Progenitor cell of endocrine pancreas (in vitro differentiated cells): ENCODE results near the gene GNPAT. TPM values are rescaled to one million over a fixed set of nuclear protein-coding genes. Genes with fewer than 3 reads are reported as not detected.

Experiments
- DNase-seq: peaks from one replicate; pipeline ENCODE4 v3.0.0; 2021; ENCODE audit warnings: low spot score; ENCODE audit not compliant: unreplicated experiment
- H3K27ac Mint-ChIP-seq: 2 replicates; pipeline ENCODE4 v1.8.0; 2021; ENCODE audit warnings: mild to moderate bottlenecking, moderate library complexity, mixed read lengths
- H3K27me3 Mint-ChIP-seq: 2 replicates; pipeline ENCODE4 v1.8.0; 2021; ENCODE audit warnings: mixed read lengths
- H3K36me3 Mint-ChIP-seq: 2 replicates; pipeline ENCODE4 v1.8.0; 2022; ENCODE audit warnings: mixed read lengths; ENCODE audit not compliant: insufficient read depth
- H3K4me1 Mint-ChIP-seq: 2 replicates; pipeline ENCODE4 v1.8.0; 2021; ENCODE audit warnings: low read depth, mixed read lengths
- H3K4me3 Mint-ChIP-seq: 2 replicates; pipeline ENCODE4 v1.8.0; 2021; ENCODE audit warnings: low read depth, mild to moderate bottlenecking, moderate library complexity, mixed read lengths
- H3K9me3 Mint-ChIP-seq: 2 replicates; pipeline ENCODE4 v1.8.0; 2021; ENCODE audit warnings: low read depth, mixed read lengths
- total RNA-seq: library from RNA; stranded (reverse); gene quantifications from 2 replicates; pipeline ENCODE4 v1.2.1, GENCODE V29; 2021
- TF ChIP-seq, protein P1 (sequence below): fragments of 200-600 bp; sonication (generic); IDR thresholded peaks from one replicate; pipeline ENCODE4 v1.5.0; 2021; ENCODE audit warnings: antibody characterized with exemption, mild to moderate bottlenecking; ENCODE audit not compliant: unreplicated experiment

GNPAT gene
- total RNA-seq, 1 donor from 2014 or later: 70.2 TPM

DNA sequence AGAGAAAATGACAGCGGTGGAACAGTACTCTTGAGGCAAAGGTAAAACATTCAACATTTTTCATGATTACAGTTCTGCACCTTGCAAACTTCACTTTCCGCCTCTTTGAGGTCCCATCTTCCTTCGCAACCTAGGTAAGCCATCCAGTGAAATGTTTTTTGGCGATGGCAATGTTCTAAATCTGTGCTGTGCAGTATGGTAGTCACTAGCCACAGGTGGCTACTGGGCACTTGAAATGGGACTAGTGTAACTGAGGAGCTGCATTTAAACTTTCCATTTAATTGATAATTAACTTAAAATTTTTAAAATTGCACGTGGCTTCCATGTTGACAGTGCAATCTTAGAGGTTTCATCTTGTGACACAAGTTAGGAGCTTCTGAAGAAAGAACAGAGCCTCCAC is 83.6 kb downstream of the GNPAT start:
- TF ChIP-seq, protein P1, sequence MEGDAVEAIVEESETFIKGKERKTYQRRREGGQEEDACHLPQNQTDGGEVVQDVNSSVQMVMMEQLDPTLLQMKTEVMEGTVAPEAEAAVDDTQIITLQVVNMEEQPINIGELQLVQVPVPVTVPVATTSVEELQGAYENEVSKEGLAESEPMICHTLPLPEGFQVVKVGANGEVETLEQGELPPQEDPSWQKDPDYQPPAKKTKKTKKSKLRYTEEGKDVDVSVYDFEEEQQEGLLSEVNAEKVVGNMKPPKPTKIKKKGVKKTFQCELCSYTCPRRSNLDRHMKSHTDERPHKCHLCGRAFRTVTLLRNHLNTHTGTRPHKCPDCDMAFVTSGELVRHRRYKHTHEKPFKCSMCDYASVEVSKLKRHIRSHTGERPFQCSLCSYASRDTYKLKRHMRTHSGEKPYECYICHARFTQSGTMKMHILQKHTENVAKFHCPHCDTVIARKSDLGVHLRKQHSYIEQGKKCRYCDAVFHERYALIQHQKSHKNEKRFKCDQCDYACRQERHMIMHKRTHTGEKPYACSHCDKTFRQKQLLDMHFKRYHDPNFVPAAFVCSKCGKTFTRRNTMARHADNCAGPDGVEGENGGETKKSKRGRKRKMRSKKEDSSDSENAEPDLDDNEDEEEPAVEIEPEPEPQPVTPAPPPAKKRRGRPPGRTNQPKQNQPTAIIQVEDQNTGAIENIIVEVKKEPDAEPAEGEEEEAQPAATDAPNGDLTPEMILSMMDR: no peak
- no peak overlapping the region for H3K4me3 Mint-ChIP-seq
- H3K9me3 Mint-ChIP-seq: no peaks in the 10 kb centered on the region
- H3K36me3 Mint-ChIP-seq: no peaks in the 10 kb centered on the region
- H3K4me1 Mint-ChIP-seq: peaks cover 3% of the 10 kb centered on the region
- DNase-seq: no peak
- no peak overlapping the region for H3K27ac Mint-ChIP-seq
- no peaks in the 10 kb centered on the region for H3K27me3 Mint-ChIP-seq

DNA sequence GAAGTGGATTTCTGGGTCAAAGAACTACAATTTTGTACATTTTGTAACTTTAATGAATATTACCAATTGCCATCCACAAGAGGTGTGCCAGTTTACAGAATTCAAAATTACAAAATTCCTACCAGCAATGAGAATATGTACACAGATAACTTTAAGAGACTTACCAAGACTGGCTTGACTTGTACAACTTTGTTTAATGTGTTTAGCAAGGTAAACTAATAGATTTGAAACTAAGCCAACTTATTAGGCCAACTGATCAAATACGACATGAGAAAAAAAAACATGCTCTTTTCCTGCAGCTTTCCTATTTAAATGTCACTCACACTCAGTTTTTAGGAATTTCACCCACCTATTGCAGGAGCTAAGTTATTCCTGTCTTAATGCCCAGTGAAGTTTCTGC is 85.2 kb downstream of the GNPAT start:
- Mint-ChIP-seq H3K36me3 (no peaks in the 10 kb centered on the region), H3K27ac (no peak overlapping the region), H3K27me3 (no peaks in the 10 kb centered on the region), H3K4me3 (no peak overlapping the region), H3K4me1 (peaks cover 3% of the 10 kb centered on the region), H3K9me3 (no peaks in the 10 kb centered on the region)
- TF ChIP-seq, protein P1: no peak
- no peak for DNase-seq

Other genes with a start within 250 kb of the GNPAT start
- 20.9 and 21.5 TPM in 2 replicates for gene FAM89A, start 201.0 kb upstream of the GNPAT start, total RNA-seq
- 0.05 and 0.09 TPM in 2 replicates for gene TRIM67, start 79.2 kb upstream of the GNPAT start, total RNA-seq
- 9.1 and 9.6 TPM in 2 replicates for gene EXOC8, start 96.6 kb downstream of the GNPAT start, total RNA-seq
- 13.8 and 13.9 TPM in 2 replicates for gene SPRTN, start 97.1 kb downstream of the GNPAT start, total RNA-seq
- gene EGLN1, start 181.1 kb downstream of the GNPAT start, total RNA-seq: 18.3 and 19.9 TPM in 2 replicates